ENCODE data around the gene SUGT1.

DNA sequence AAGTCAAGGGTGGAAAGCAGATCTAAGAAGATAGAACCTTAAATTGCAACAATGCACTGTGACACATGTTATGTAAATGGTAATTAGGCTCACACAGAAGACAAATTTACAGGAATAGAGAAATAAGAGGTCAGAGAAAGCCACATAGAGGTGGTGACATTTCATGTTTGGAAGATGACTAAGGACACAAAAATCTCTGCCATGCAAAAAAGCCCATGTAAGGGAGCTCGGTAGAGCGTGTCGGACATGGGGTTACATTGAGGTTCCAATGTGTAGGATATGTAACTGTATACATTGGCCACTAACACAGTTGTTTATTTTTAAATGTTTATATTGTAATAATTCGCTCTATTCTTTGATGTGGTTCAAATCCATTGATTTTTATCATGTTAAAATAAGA is 33.7 kb downstream of the SUGT1 start:
- TF ChIP-seq, protein P1, sequence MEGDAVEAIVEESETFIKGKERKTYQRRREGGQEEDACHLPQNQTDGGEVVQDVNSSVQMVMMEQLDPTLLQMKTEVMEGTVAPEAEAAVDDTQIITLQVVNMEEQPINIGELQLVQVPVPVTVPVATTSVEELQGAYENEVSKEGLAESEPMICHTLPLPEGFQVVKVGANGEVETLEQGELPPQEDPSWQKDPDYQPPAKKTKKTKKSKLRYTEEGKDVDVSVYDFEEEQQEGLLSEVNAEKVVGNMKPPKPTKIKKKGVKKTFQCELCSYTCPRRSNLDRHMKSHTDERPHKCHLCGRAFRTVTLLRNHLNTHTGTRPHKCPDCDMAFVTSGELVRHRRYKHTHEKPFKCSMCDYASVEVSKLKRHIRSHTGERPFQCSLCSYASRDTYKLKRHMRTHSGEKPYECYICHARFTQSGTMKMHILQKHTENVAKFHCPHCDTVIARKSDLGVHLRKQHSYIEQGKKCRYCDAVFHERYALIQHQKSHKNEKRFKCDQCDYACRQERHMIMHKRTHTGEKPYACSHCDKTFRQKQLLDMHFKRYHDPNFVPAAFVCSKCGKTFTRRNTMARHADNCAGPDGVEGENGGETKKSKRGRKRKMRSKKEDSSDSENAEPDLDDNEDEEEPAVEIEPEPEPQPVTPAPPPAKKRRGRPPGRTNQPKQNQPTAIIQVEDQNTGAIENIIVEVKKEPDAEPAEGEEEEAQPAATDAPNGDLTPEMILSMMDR (IDR thresholded peaks at IDR 0.05; ENCODE audit: extremely low read depth in 1 of 2, insufficient read depth in 1 of 2, low read depth in 1 of 2, low read length in 2 of 2) = no peak
- TF ChIP-seq EZH2 (IDR thresholded peaks at IDR 0.05; ENCODE audit: borderline replicate concordance, low read depth, low read length, severe bottlenecking) = no peak
- TF ChIP-seq POLR2A (IDR thresholded peaks at IDR 0.05; ENCODE audit: low read depth, low read length) = no peak

Measured in endothelial cell of umbilical vein (primary cell).